Panc1 (cell line): ENCODE measurements around the gene SLC9A3. TPM values are rescaled to one million over a fixed set of nuclear protein-coding genes. Genes with fewer than 3 reads are reported as not detected.

Source experiments
- ATAC-seq: fragments of 200-7000 bp; cut with Tn5 transposase; 2 replicates; pipeline ENCODE4 v1.9.1; 2020; ENCODE audit warnings: mild to moderate bottlenecking, moderate library complexity
- BruUV-seq: library from RNA; stranded (reverse); fragments of 400-500 nt; replicated peaks from 2 replicates; lab custom pipeline; 2021; lab: Mats Ljungman, UMichigan
- CTCF ChIA-PET: fragments of 300-600 bp; sonication (Branson Sonifier 250); formaldehyde crosslinking; loops from one replicate; lab custom pipeline; 2022; ENCODE audit warnings: antibody characterized with exemption; lab: Charles Lee
- POLR2A ChIA-PET: fragments of 300-600 bp; sonication (Branson Sonifier 250); formaldehyde crosslinking; loops from one replicate; lab custom pipeline; 2022; ENCODE audit warnings: antibody characterized with exemption; lab: Charles Lee
- DNase-seq: peaks from one replicate; pipeline ENCODE4 v3.0.0-alpha.2; 2010; ENCODE audit warnings: low read depth, low spot score
- H3K27ac ChIP-seq: 2 replicates; pipeline ENCODE4 v1.5.1; 2011; ENCODE audit warnings: mild to moderate bottlenecking, low read length, inconsistent platforms
- H3K27me3 ChIP-seq: fragments of 200-500 bp; sonication (Bioruptor generic); 2 replicates; pipeline ENCODE4 v1.6.0; 2014; ENCODE audit warnings: low read length, inconsistent platforms; ENCODE audit not compliant: control insufficient read depth, insufficient read depth
- H3K36me3 ChIP-seq: fragments of 200-500 bp; sonication (Bioruptor generic); 2 replicates; pipeline ENCODE4 v1.5.1; 2014; ENCODE audit warnings: inconsistent platforms, mild to moderate bottlenecking, low read length, moderate library complexity; ENCODE audit not compliant: control insufficient read depth, insufficient read depth
- H3K4me1 ChIP-seq: 2 replicates; pipeline ENCODE4 v1.5.1; 2011; ENCODE audit warnings: inconsistent platforms, mild to moderate bottlenecking, low read length, moderate library complexity; ENCODE audit not compliant: control insufficient read depth, insufficient read depth
- H3K4me3 ChIP-seq, 2 experiments: 2 replicates each; pipeline ENCODE4 v1.5.1; 2011 to 2012; ENCODE audit warnings: low read depth in 2 of 2, low read length in 2 of 2, mild to moderate bottlenecking in 2 of 2, inconsistent platforms in 1 of 2, moderate library complexity in 1 of 2
- H3K9me3 ChIP-seq: fragments of 200-500 bp; sonication (Bioruptor generic); 2 replicates; pipeline ENCODE4 v1.5.1; 2014; ENCODE audit warnings: low read depth, mild to moderate bottlenecking, inconsistent platforms, low read length, moderate library complexity; ENCODE audit not compliant: control insufficient read depth, insufficient read depth
- POLR2AphosphoS5 ChIP-seq: IDR thresholded peaks from 2 replicates; pipeline ENCODE4 v1.6.1; 2012; ENCODE audit warnings: mild to moderate bottlenecking, low read depth, low read length, moderate library complexity
- SIN3A ChIP-seq: IDR thresholded peaks from 2 replicates; pipeline ENCODE4 v1.6.1; 2012; ENCODE audit warnings: low read depth, mild to moderate bottlenecking, low read length, moderate library complexity, borderline replicate concordance; ENCODE audit not compliant: insufficient read depth
- TCF7L2 ChIP-seq: IDR thresholded peaks from 2 replicates; pipeline ENCODE4 v1.6.1; 2011; ENCODE audit warnings: mild to moderate bottlenecking, low read depth, low read length, inconsistent platforms
- in situ Hi-C: cut with HindIII; loops from 2 replicates; pipeline ENCODE4 v1.10.0; 2016; ENCODE audit warnings: low sequenced_read_pairs, low pct_unique_long_range_greater_than_20kb
- intact Hi-C: fragments of 100-400 bp; cut with micrococcal nuclease; formaldehyde crosslinking; loops from one replicate; pipeline ENCODE4 v1.10.0; 2022; ENCODE audit not compliant: unreplicated experiment
- total RNA-seq: library from RNA; stranded (reverse); gene quantifications from one replicate; pipeline ENCODE4 v1.2.1, GENCODE V29; 2021; ENCODE audit not compliant: unreplicated experiment
- TF ChIP-seq, protein P1 (sequence below), 2 experiments: IDR thresholded peaks; 2 replicates each; pipeline ENCODE4 v1.6.1; 2011 to 2012; ENCODE audit warnings: low read depth in 2 of 2, control low read depth in 1 of 2, low read length in 1 of 2, mild to moderate bottlenecking in 1 of 2, moderate library complexity in 1 of 2; ENCODE audit not compliant: insufficient read depth in 1 of 2
- TF ChIP-seq, protein P2 (sequence below): fragments of 450-650 bp; IDR thresholded peaks from 2 replicates; pipeline ENCODE4 v1.5.1; 2017; ENCODE audit warnings: mild to moderate bottlenecking

The SLC9A3 gene
- total RNA-seq, 1 experiment from 2014 or later = 2.0 TPM

DNA sequence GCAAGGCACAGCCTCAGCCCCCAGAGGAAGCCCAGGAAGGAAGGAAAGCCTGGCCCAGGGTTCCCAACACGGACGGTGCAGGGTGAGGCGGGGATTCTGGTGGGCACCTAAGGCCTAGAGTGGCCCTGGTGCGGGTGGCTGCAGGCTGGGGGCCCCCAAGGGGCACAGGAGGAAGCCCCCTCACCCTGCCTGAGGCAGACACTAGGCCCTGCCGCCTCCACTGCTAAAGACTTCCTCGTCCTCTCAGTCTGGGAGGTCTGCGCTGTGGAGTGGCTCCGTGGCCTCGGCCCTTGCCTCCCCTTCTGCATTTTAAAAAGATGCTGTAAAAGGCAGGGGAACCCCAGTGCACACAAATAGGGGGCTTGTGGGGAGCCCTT lies 3.4 kb downstream of the SLC9A3 start:
- DNase-seq (no peak), ATAC-seq (no peak)
- H3K4me1 ChIP-seq = 0 out of 2 replicates have a peak, but pooled peaks cover 2% of the 10 kb centered on the region
- no peak overlapping the region for H3K4me3 ChIP-seq
- in situ Hi-C loops (no loop called here), intact Hi-C loops (no loop called here)
- H3K27me3 ChIP-seq = peaks cover 5% of the 10 kb centered on the region
- H3K27ac ChIP-seq = no peak overlapping the region
- no peaks in the 10 kb centered on the region for H3K36me3 ChIP-seq
- POLR2A ChIA-PET = no interaction called here
- TF ChIP-seq TCF7L2 (no peak), SIN3A (no peak), POLR2AphosphoS5 (no peak)
- TF ChIP-seq, protein P1, sequence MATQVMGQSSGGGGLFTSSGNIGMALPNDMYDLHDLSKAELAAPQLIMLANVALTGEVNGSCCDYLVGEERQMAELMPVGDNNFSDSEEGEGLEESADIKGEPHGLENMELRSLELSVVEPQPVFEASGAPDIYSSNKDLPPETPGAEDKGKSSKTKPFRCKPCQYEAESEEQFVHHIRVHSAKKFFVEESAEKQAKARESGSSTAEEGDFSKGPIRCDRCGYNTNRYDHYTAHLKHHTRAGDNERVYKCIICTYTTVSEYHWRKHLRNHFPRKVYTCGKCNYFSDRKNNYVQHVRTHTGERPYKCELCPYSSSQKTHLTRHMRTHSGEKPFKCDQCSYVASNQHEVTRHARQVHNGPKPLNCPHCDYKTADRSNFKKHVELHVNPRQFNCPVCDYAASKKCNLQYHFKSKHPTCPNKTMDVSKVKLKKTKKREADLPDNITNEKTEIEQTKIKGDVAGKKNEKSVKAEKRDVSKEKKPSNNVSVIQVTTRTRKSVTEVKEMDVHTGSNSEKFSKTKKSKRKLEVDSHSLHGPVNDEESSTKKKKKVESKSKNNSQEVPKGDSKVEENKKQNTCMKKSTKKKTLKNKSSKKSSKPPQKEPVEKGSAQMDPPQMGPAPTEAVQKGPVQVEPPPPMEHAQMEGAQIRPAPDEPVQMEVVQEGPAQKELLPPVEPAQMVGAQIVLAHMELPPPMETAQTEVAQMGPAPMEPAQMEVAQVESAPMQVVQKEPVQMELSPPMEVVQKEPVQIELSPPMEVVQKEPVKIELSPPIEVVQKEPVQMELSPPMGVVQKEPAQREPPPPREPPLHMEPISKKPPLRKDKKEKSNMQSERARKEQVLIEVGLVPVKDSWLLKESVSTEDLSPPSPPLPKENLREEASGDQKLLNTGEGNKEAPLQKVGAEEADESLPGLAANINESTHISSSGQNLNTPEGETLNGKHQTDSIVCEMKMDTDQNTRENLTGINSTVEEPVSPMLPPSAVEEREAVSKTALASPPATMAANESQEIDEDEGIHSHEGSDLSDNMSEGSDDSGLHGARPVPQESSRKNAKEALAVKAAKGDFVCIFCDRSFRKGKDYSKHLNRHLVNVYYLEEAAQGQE (IDR thresholded peaks at IDR 0.05; ENCODE audit: insufficient read depth in 1 of 2, low read depth in 2 of 2, low read length in 1 of 2) = no peak
- TF ChIP-seq, protein P2, sequence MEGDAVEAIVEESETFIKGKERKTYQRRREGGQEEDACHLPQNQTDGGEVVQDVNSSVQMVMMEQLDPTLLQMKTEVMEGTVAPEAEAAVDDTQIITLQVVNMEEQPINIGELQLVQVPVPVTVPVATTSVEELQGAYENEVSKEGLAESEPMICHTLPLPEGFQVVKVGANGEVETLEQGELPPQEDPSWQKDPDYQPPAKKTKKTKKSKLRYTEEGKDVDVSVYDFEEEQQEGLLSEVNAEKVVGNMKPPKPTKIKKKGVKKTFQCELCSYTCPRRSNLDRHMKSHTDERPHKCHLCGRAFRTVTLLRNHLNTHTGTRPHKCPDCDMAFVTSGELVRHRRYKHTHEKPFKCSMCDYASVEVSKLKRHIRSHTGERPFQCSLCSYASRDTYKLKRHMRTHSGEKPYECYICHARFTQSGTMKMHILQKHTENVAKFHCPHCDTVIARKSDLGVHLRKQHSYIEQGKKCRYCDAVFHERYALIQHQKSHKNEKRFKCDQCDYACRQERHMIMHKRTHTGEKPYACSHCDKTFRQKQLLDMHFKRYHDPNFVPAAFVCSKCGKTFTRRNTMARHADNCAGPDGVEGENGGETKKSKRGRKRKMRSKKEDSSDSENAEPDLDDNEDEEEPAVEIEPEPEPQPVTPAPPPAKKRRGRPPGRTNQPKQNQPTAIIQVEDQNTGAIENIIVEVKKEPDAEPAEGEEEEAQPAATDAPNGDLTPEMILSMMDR = no peak
- CTCF ChIA-PET = no interaction called here
- no peaks in the 10 kb centered on the region for H3K9me3 ChIP-seq
- no TSS peak for BruUV-seq

DNA sequence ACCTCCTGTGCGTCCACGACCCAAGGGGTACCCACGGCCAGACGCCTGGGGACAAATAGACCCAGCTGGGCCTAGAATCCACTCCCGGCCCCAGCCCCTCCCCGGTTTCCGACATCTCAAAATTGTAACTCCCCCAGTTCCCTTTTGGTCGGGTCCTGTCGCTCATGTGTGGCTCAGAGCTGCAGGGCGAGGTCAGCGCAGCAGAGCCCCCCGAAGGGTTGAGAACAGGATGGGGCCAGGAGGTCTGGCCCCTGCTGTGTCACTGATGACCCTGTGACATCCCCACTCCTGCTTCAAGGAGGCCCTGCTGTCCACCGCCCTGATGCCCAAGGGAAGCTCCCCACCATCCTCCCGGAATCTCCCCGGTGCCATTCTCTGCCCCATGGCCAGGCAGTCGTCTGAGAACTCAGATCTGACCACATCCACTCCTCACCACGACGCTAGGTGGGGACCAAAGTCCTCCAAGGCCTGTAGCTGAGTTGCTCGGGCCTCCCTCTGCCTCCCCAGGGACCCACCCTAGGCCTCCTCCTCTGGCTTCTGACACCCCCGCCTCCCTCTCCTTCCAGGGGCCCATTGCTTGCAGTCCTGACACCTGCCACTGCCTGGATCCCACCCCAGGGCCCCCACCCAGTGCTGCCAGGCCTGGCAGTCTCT lies 3.9 kb downstream of the SLC9A3 start:
- in situ Hi-C loops (no loop called here), intact Hi-C loops (no loop called here)
- no TSS peak for BruUV-seq
- ChIA-PET POLR2A (no interaction called here), CTCF (interaction anchor here (0.5 kb wide), 1 partner anchor 125 kb away, joined by 5 read pairs; no protein-coding TSS in a partner anchor)
- no peak for TF ChIP-seq TCF7L2
- TF ChIP-seq, protein P1 (IDR thresholded peaks at IDR 0.05; ENCODE audit: insufficient read depth in 1 of 2, low read depth in 2 of 2, low read length in 1 of 2) = no peak
- TF ChIP-seq POLR2AphosphoS5 = no peak
- TF ChIP-seq SIN3A = no peak
- TF ChIP-seq, protein P2 = no peak
- no peak overlapping the region for H3K27ac ChIP-seq
- ATAC-seq (no peak), DNase-seq (no peak)
- H3K4me3 ChIP-seq = no peak overlapping the region
- 0 out of 2 replicates have a peak, but pooled peaks cover 2% of the 10 kb centered on the region for H3K4me1 ChIP-seq
- no peaks in the 10 kb centered on the region for H3K9me3 ChIP-seq
- no peaks in the 10 kb centered on the region for H3K36me3 ChIP-seq
- peaks cover 5% of the 10 kb centered on the region for H3K27me3 ChIP-seq
